Lung (tissue), 16 donors: ENCODE data around the gene PON2. TPM values are rescaled to one million over a fixed set of nuclear protein-coding genes. Genes with fewer than 3 reads are reported as not detected.

Experiments
- ATAC-seq: fragments of 200-7000 bp; cut with Tn5 transposase; one replicate; pipeline ENCODE4 v1.9.1; 2020; ENCODE audit warnings: moderate number of reproducible peaks; ENCODE audit not compliant: insufficient read depth, low FRiP score
- DNase-seq, 3 donors: peaks; one replicate each; pipeline ENCODE4 v3.0.0-alpha.2; 2013 to 2017
- H3K27ac ChIP-seq, 2 donors: one replicate each; pipeline ENCODE4 v1.5.1; 2013; ENCODE audit warnings: mild to moderate bottlenecking in 2 of 2, moderate library complexity in 2 of 2, control low read depth in 1 of 2, inconsistent platforms in 1 of 2, low read depth in 1 of 2, low read length in 1 of 2
- H3K27me3 ChIP-seq, 3 donors: one replicate each; pipeline ENCODE4 v1.5.1; 2013; ENCODE audit warnings: low read length in 2 of 3; ENCODE audit not compliant: control insufficient read depth in 3 of 3, insufficient read depth in 3 of 3
- H3K36me3 ChIP-seq, 4 donors: one replicate each; pipeline ENCODE4 v1.5.1; 2013; ENCODE audit warnings: low read length in 4 of 4, mild to moderate bottlenecking in 1 of 4, moderate library complexity in 1 of 4; ENCODE audit not compliant: control insufficient read depth in 4 of 4, insufficient read depth in 4 of 4
- H3K4me1 ChIP-seq, 5 donors: one replicate each; pipeline ENCODE4 v1.5.1; 2013; ENCODE audit warnings: low read length in 5 of 5, mild to moderate bottlenecking in 2 of 5, moderate library complexity in 1 of 5; ENCODE audit not compliant: control insufficient read depth in 5 of 5, insufficient read depth in 5 of 5
- H3K4me3 ChIP-seq: one replicate; pipeline ENCODE4 v1.5.1; 2013; ENCODE audit warnings: mild to moderate bottlenecking, control low read depth, moderate library complexity
- H3K9ac ChIP-seq, 2 donors: one replicate each; pipeline ENCODE4 v1.5.1; 2013; ENCODE audit warnings: low read length in 2 of 2, control low read depth in 1 of 2; ENCODE audit not compliant: insufficient read depth in 1 of 2
- H3K9me3 ChIP-seq, 4 donors: one replicate each; pipeline ENCODE4 v1.5.1; 2013; ENCODE audit warnings: low read length in 3 of 4, mild to moderate bottlenecking in 1 of 4, moderate library complexity in 1 of 4; ENCODE audit not compliant: control insufficient read depth in 4 of 4, insufficient read depth in 3 of 4
- CTCF ChIP-seq: IDR thresholded peaks from 2 replicates; pipeline ENCODE4 v1.5.1; 2012; ENCODE audit warnings: mild to moderate bottlenecking; ENCODE audit errors: control extremely low read depth, extremely low read depth
- WGBS, 2 donors: extraction: QIAGEN DNeasy Blood & Tissue Kit; methylation state at CpG; one replicate each; pipeline ENCODE4 v1.1.7; 2013; 5-methylcytosine and 5-hydroxymethylcytosine counted together
- long read RNA-seq, 5 donors: transcript quantifications; one replicate each; lab custom pipeline, GENCODE V29; 2026
- polyA plus RNA-seq, 2 donors: library from polyadenylated mRNA; stranded (reverse); fragments of 200-250 nt; gene quantifications; one replicate each; pipeline ENCODE4 v1.2.1, GENCODE V29; 2013
- total RNA-seq, 2 donors: library from RNA; depleted of rRNA in 1 of 2; stranded (reverse); fragments of >200 nt in 1 of 2; gene quantifications; one replicate each; pipeline ENCODE4 v1.2.1, GENCODE V29; 2014 to 2021
- donor health status: control.
- donor health status: control.
- donor health status: Bipolar disorder and iron deficiency.
- donor health status: healthy.
- donor health status: DM: yes; HTN: yes; CAD: no.

PON2 gene
- 100 to 1,000 TPM; 174 to 392 TPM for total RNA-seq
- polyA plus RNA-seq: 100 to 1,000 TPM in 1 of 2 donors, 10 to 100 TPM in 1; 90.4 to 202 TPM
- long read RNA-seq, donor 1, transcript PON2-202 (9 exons, 1,726 nt): minor isoform, 10 of 174 reads
- long read RNA-seq, donor 1, transcript PON2-218 (9 exons, 1,653 nt): minor isoform, 28 of 174 reads
- long read RNA-seq, donor 1, transcript PON2-215 (3 exons, 579 nt): major isoform, 30 of 174 reads
- long read RNA-seq, donor 1, transcript PON2-205 (2 exons, 627 nt): minor isoform, 7 of 174 reads
- long read RNA-seq, donor 1, partial matches to known transcripts: 97 of 174 reads
- long read RNA-seq, donor 1, other reads (novel, unspliced or antisense): 0 of 174 reads
- long read RNA-seq, donor 2, transcript PON2-215 (3 exons, 579 nt): minor isoform, 17 of 103 reads
- long read RNA-seq, donor 2, transcript PON2-218 (9 exons, 1,653 nt): major isoform, 18 of 103 reads
- long read RNA-seq, donor 2, partial matches to known transcripts: 61 of 103 reads
- long read RNA-seq, donor 2, other reads (novel, unspliced or antisense): 0 of 103 reads
- long read RNA-seq, donor 3, transcript PON2-218 (9 exons, 1,653 nt): minor isoform, 18 of 153 reads
- long read RNA-seq, donor 3, transcript PON2-215 (3 exons, 579 nt): major isoform, 26 of 153 reads
- long read RNA-seq, donor 3, transcript PON2-202 (9 exons, 1,726 nt): minor isoform, 7 of 153 reads
- long read RNA-seq, donor 3, transcript PON2-205 (2 exons, 627 nt): minor isoform, 11 of 153 reads
- long read RNA-seq, donor 3, partial matches to known transcripts: 90 of 153 reads
- long read RNA-seq, donor 3, other reads (novel, unspliced or antisense): 0 of 153 reads
- long read RNA-seq, donor 4, transcript PON2-202 (9 exons, 1,726 nt): minor isoform, 5 of 85 reads
- long read RNA-seq, donor 4, transcript PON2-215 (3 exons, 579 nt): major isoform, 9 of 85 reads
- long read RNA-seq, donor 4, partial matches to known transcripts: 67 of 85 reads
- long read RNA-seq, donor 4, other reads (novel, unspliced or antisense): 0 of 85 reads
- long read RNA-seq, donor 5, transcript PON2-215 (3 exons, 579 nt): minor isoform, 32 of 270 reads
- long read RNA-seq, donor 5, transcript PON2-218 (9 exons, 1,653 nt): major isoform, 43 of 270 reads
- long read RNA-seq, donor 5, transcript PON2-207 (2 exons, 573 nt): minor isoform, 10 of 270 reads
- long read RNA-seq, donor 5, transcript PON2-205 (2 exons, 627 nt): minor isoform, 13 of 270 reads
- long read RNA-seq, donor 5, partial matches to known transcripts: 163 of 270 reads
- long read RNA-seq, donor 5, other reads (novel, unspliced or antisense): 0 of 270 reads

- Histone ChIP-seq H3K9ac (peak within 1 kb of the TSS; percentile 78 to 97), H3K27ac (peak within 1 kb of the TSS; percentile 94 to 99), H3K27me3 (no peaks in the 10 kb centered on the region), H3K4me1 (peaks cover 0 to 13% (median 11%) of the 10 kb centered on the region in 5 donors), H3K36me3 (peaks cover 0 to 4% (median 1%) of the 10 kb centered on the region in 4 donors), H3K4me3 (peak within 1 kb of the TSS; percentile 79), H3K9me3 (no peaks in the 10 kb centered on the region)
- WGBS, 2 donors: 1% methylated on average over 38 to 58 of the region's 58 CpGs
- no peak for TF ChIP-seq CTCF
- ATAC-seq: peak; percentile 94
- peak; percentile 86 to 93 (median 92) for DNase-seq
These were observed at the start of gene PON2 for GRCh38 chr7:95434557-95435421. Gene PON2, minus strand, starts transcription at chr7:95435028. Its CDS starts 77 bp downstream, at chr7:95434951.

GRCh38 chr7:95482424-95482823 lies 47.6 kb upstream of the PON2 start:
- no peaks in the 10 kb centered on the region for H3K9me3 ChIP-seq
- ATAC-seq: no peak
- H3K4me1 ChIP-seq: peaks cover 0 to 6% (median 0%) of the 10 kb centered on the region in 5 donors
- no peaks in the 10 kb centered on the region for H3K36me3 ChIP-seq
- no peak overlapping the region for H3K9ac ChIP-seq
- no peak for TF ChIP-seq CTCF
- no peak for DNase-seq
- no peaks in the 10 kb centered on the region for H3K27me3 ChIP-seq
- H3K27ac ChIP-seq: no peak overlapping the region
- no peak overlapping the region for H3K4me3 ChIP-seq
- WGBS, 2 donors: 55 to 70% methylated on average over 4 of the region's 4 CpGs
